Omental fat pad (tissue), 4 donors: ENCODE data around the gene CACFD1. TPM values are rescaled to one million over a fixed set of nuclear protein-coding genes. Genes with fewer than 3 reads are reported as not detected.

ENCODE experiments used
- ATAC-seq: fragments of 150-250 bp; one replicate; pipeline ENCODE4 v1.9.1; 2016; ENCODE audit warnings: mild to moderate bottlenecking, moderate library complexity; ENCODE audit not compliant: low FRiP score
- DNase-seq: peaks from one replicate; pipeline ENCODE4 v3.0.0-alpha.2; 2019; ENCODE audit warnings: low spot score
- CTCF ChIP-seq, 3 donors: fragments of 450-650 bp; IDR thresholded peaks; one replicate each; pipeline ENCODE4 v1.5.1; 2016 to 2017; ENCODE audit warnings: antibody characterized with exemption in 3 of 3, mild to moderate bottlenecking in 3 of 3, moderate library complexity in 2 of 3
- total RNA-seq, 4 donors: library from RNA; depleted of rRNA; stranded (reverse); fragments of >200 nt; gene quantifications; one replicate each; pipeline ENCODE4 v1.1.0, GENCODE V29; 2016

The CACFD1 gene
- total RNA-seq, 4 donors from 2014 or later, result 2.7 to 6.9 (median 4.8) TPM

- TF ChIP-seq CTCF (IDR thresholded peaks at IDR 0.05), result no peak
- DNase-seq (no peak), ATAC-seq (no peak)
Measured at GRCh38 chr9:133494636-133495326, 35.0 kb downstream of the CACFD1 start.

GRCh38 chr9:133495327-133496293 lies 35.8 kb downstream of the CACFD1 start:
- ATAC-seq (no peak), DNase-seq (no peak)
- TF ChIP-seq CTCF (IDR thresholded peaks at IDR 0.05), result no peak

GRCh38 chr9:133496861-133497842 lies 37.4 kb downstream of the CACFD1 start:
- ATAC-seq (no peak), DNase-seq (no peak)
- no peak for TF ChIP-seq CTCF (IDR thresholded peaks at IDR 0.05)

- no peak for DNase-seq
- no peak for ATAC-seq
- no peak for TF ChIP-seq CTCF (IDR thresholded peaks at IDR 0.05)
Measured at GRCh38 chr9:133499132-133499891, 39.5 kb downstream of the CACFD1 start.

GRCh38 chr9:133499892-133500270 lies 40.1 kb downstream of the CACFD1 start:
- no peak for TF ChIP-seq CTCF (IDR thresholded peaks at IDR 0.05)
- no peak for DNase-seq
- no peak for ATAC-seq

- DNase-seq, result no peak
- no peak for ATAC-seq
- no peak for TF ChIP-seq CTCF (IDR thresholded peaks at IDR 0.05)
Measured at GRCh38 chr9:133502112-133502511, 42.3 kb downstream of the CACFD1 start.
